ENCODE results near the gene YDJC.

DNA sequence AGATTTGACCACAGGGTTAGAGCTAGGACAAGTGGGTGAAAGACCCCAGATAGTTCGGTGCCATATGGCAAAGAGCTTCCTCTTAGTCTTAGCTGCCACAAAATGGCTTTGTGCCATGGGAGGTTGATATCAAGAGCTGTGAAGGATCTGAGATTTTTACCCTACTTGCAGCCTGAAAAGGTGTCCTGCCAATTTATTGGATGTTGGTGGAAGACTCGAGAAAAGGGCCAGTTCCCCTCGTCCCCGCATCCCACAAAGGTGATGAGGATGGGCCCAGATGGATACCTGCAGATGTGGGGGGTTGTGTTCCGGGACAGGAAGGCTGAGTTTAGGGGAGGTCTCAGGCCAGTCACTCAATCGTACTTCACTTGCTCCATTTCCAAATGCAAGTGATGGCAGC, 27.2 kb downstream of the YDJC start:
- TF ChIP-seq, protein P1, sequence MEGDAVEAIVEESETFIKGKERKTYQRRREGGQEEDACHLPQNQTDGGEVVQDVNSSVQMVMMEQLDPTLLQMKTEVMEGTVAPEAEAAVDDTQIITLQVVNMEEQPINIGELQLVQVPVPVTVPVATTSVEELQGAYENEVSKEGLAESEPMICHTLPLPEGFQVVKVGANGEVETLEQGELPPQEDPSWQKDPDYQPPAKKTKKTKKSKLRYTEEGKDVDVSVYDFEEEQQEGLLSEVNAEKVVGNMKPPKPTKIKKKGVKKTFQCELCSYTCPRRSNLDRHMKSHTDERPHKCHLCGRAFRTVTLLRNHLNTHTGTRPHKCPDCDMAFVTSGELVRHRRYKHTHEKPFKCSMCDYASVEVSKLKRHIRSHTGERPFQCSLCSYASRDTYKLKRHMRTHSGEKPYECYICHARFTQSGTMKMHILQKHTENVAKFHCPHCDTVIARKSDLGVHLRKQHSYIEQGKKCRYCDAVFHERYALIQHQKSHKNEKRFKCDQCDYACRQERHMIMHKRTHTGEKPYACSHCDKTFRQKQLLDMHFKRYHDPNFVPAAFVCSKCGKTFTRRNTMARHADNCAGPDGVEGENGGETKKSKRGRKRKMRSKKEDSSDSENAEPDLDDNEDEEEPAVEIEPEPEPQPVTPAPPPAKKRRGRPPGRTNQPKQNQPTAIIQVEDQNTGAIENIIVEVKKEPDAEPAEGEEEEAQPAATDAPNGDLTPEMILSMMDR (conservative IDR thresholded peaks at IDR 0.05; ENCODE audit: low read depth, low read length): no peak
- TF ChIP-seq EZH2 (IDR thresholded peaks at IDR 0.05; ENCODE audit: low read length, unreplicated experiment) (no peak), EZH2phosphoT487 (IDR thresholded peaks at IDR 0.05; ENCODE audit: borderline replicate concordance, low read length) (no peak)
